Measurements from ENCODE around the gene FBN1.

DNA sequence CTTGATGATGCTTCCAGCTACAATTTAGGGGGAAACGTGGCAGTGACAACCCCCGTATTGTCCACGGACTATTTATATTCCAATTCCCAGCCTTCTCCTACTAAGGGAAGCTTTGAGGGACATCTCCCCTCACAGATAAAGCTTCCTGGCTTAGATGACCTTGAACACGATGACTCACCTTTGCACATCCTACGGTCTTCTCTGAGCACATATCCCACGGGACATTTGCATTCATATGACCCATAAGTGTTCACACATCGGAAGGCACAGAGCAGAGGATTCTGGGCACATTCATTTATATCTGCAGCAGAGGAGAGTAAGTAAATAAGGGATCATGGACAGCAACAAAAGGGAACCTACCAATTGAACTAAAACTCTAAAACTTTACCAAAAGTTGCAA lies 212.8 kb downstream of the FBN1 start:
- TF ChIP-seq FOXM1 (IDR thresholded peaks at IDR 0.05; ENCODE audit: borderline replicate concordance, low read depth) (no peak), NFIC (IDR thresholded peaks at IDR 0.05) (no peak)
